Glutamatergic neuron (in vitro differentiated cells): Measurements from ENCODE around the gene ZNRF3. TPM values are rescaled to one million over a fixed set of nuclear protein-coding genes. Genes with fewer than 3 reads are reported as not detected.
A peak's percentile ranks its signal among the peaks of the same experiment; 100 is the strongest.
"Not testable (repeated sequence)": the region's sequence is repeated elsewhere in the genome, so short reads cannot be mapped to it uniquely, and the experiment has no call there.

Experiments used
- DNase-seq: peaks from one replicate; pipeline ENCODE4 v3.0.0; 2022
- H3K27ac Mint-ChIP-seq: one replicate; pipeline ENCODE4 v1.8.0; 2020; ENCODE audit warnings: mild to moderate bottlenecking, mixed read lengths, inconsistent platforms; ENCODE audit not compliant: unreplicated experiment
- H3K27me3 Mint-ChIP-seq: one replicate; pipeline ENCODE4 v1.8.0; 2020; ENCODE audit warnings: mild to moderate bottlenecking, moderate library complexity, mixed read lengths, inconsistent platforms; ENCODE audit not compliant: unreplicated experiment
- H3K36me3 Mint-ChIP-seq: one replicate; pipeline ENCODE4 v1.8.0; 2020; ENCODE audit warnings: mild to moderate bottlenecking, mixed read lengths, inconsistent platforms; ENCODE audit not compliant: unreplicated experiment
- H3K4me1 Mint-ChIP-seq: one replicate; pipeline ENCODE4 v1.8.0; 2020; ENCODE audit warnings: mild to moderate bottlenecking, low read depth, mixed read lengths, inconsistent platforms; ENCODE audit not compliant: unreplicated experiment
- H3K4me3 Mint-ChIP-seq: one replicate; pipeline ENCODE4 v1.8.0; 2020; ENCODE audit warnings: mild to moderate bottlenecking, mixed read lengths, inconsistent platforms; ENCODE audit not compliant: unreplicated experiment
- H3K9me3 Mint-ChIP-seq: one replicate; pipeline ENCODE4 v1.8.0; 2020; ENCODE audit warnings: mild to moderate bottlenecking, moderate library complexity, mixed read lengths, inconsistent platforms; ENCODE audit not compliant: unreplicated experiment
- total RNA-seq: library from RNA; stranded (reverse); fragmentation: NEBNext Ultra II Directional; extraction: Animal tissue kit (Norgen Biotek cat#: 25700); gene quantifications from one replicate; pipeline ENCODE4 v1.2.1, GENCODE V29; 2021; ENCODE audit not compliant: unreplicated experiment
- TF ChIP-seq, protein P1 (sequence below): fragments of 200-600 bp; sonication (generic); IDR thresholded peaks from one replicate; pipeline ENCODE4 v1.5.0; 2021; ENCODE audit not compliant: partially characterized antibody, unreplicated experiment

ZNRF3 gene
- total RNA-seq, 1 donor from 2014 or later, result 8.3 TPM

DNA sequence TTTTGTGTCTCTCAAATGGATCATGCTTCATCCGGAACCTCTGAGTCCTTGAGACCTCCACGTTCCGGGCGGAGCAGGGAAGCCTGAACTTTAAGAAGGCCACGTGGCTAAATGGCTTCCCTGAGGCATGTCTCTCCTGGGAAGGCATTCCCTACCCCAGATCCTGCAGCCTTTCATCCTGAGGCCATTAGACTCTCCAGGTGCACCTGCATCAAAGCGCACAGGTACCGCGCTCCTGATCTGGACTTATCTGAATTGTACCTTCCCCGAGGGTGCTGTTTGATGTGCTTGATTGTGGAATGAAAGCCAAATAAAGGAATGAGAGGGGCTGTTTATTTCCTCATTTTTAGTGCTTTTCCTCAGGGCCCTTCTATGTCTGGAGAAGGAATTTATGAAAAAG lies 155.8 kb downstream of the ZNRF3 start:
- Mint-ChIP-seq H3K27me3 (peaks cover 2% of the 10 kb centered on the region), H3K4me3 (no peak overlapping the region), H3K36me3 (no peaks in the 10 kb centered on the region), H3K27ac (no peak overlapping the region), H3K9me3 (no peaks in the 10 kb centered on the region), H3K4me1 (peaks cover 4% of the 10 kb centered on the region)
- TF ChIP-seq, protein P1, sequence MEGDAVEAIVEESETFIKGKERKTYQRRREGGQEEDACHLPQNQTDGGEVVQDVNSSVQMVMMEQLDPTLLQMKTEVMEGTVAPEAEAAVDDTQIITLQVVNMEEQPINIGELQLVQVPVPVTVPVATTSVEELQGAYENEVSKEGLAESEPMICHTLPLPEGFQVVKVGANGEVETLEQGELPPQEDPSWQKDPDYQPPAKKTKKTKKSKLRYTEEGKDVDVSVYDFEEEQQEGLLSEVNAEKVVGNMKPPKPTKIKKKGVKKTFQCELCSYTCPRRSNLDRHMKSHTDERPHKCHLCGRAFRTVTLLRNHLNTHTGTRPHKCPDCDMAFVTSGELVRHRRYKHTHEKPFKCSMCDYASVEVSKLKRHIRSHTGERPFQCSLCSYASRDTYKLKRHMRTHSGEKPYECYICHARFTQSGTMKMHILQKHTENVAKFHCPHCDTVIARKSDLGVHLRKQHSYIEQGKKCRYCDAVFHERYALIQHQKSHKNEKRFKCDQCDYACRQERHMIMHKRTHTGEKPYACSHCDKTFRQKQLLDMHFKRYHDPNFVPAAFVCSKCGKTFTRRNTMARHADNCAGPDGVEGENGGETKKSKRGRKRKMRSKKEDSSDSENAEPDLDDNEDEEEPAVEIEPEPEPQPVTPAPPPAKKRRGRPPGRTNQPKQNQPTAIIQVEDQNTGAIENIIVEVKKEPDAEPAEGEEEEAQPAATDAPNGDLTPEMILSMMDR, result no peak
- no peak for DNase-seq

DNA sequence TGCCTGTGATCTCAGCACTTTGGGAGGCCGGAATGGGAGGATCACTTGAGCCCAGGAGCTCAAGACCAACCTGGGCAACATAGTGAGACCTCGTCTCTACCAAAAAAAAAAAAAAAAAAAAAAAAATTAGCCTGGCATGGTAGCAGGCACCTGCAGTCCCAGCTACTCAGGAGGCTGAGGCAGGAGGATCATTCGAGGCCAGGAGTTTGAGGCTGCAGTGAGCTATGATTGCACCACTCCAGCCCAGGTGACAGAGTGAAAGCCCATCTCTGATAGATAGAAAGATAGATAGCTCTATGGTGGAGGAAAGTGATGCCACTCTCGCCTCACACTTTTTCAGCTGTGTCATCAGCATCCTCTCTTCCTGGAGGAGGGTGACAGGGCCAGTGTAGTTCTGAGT lies 156.3 kb downstream of the ZNRF3 start:
- not testable (repeated sequence) for H3K4me3 Mint-ChIP-seq, H3K9me3 Mint-ChIP-seq, H3K4me1 Mint-ChIP-seq, DNase-seq, H3K36me3 Mint-ChIP-seq, H3K27ac Mint-ChIP-seq, H3K27me3 Mint-ChIP-seq

DNA sequence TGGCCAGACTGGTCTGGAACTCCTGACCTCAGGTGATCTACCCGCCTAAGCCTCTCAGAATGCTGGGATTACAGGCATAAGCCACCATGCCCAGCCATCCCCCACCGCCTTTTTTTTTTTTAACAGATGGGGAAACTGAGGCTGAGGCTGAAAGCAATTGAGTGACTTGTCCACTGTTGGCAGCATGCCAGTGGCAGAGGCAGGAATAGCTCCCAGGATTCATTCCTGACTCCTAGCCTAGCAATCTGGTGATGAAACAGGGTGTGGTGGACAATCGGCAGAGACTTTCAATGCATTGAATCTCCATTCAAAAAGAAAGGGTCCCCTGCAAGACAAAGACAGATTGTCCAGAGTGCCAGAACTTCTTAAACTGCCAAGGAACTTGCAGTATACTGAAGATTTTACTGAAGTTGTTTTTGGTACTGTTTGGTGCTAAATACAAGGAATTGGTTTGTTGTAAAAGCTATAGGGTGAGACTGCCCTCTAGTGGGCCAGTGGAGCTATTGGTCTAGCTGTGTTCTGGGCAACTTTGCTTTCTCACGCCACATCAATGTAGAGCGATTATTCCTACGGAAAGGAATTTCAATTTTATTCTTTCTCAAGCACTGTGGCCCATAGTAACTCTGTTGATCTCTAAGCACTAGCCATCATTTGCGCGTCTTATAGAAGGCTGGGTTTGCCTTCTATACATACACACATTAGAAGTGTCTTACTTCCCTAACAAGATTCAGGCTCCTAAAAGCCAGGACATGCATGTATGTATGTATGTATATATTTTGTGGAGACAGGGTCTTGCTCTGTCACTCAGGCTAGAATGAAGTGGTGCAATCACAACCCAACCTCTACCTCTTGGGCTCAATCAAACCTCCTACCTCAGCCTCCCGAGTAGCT lies 157.3 kb downstream of the ZNRF3 start:
- Mint-ChIP-seq H3K9me3 (no peaks in the 10 kb centered on the region), H3K4me1 (peaks cover 4% of the 10 kb centered on the region), H3K27me3 (no peaks in the 10 kb centered on the region), H3K4me3 (no peak overlapping the region), H3K36me3 (no peaks in the 10 kb centered on the region), H3K27ac (no peak overlapping the region)
- peak; percentile 51 for DNase-seq
- TF ChIP-seq, protein P1, result peak; percentile 94

DNA sequence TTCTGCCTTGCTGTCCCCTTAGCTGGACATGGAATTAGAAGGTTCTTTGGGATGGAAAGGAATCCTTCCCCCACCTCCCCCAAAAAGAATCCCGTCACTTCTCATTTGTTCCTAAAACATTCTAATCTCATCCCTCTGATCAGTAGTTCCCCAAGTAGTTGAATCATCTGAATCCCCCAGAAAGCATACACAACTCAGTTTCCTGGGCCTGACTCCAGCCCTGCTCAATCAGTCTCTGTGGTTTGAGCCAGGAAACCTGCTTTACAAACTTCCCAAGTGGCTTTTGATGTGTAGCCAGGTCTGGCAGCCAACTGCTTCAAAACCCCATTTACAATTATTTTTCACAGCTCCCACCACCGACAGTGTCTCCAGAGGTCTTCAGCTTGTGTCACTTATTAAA lies 158.0 kb downstream of the ZNRF3 start:
- DNase-seq, result no peak
- Mint-ChIP-seq H3K36me3 (no peaks in the 10 kb centered on the region), H3K27ac (no peak overlapping the region), H3K4me3 (no peak overlapping the region), H3K4me1 (peaks cover 4% of the 10 kb centered on the region), H3K27me3 (no peaks in the 10 kb centered on the region), H3K9me3 (no peaks in the 10 kb centered on the region)
- TF ChIP-seq, protein P1, result no peak

DNA sequence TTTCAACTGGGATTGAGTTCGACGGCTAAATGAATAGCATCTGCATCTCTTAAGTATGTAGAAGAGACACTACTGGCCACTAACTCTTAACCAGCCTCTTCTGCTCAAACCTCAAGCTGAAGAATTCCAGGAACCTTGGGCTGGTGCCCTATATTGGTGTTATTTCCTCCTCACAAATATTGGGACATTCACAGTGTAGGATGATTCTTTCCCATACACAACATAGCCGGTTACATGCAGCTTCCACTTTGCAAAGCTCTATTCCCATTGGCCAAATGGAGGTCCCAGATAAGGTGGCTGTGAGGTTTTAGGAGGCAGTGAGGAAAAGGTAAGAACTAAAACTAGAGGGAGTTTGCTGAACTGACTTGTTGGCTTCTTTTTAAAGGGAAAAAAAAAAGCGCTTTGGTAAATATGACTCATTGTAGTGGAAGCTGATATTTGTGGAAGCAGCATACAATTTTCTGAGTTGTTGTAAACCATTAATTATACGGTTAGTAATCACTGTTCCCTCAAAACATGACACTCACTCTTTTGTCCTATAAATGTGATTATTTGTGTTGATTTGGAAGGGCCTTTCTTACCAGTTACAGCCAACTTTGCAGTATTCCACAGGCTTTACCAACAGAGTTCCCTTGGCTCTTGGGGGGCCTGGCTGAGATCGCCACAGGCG lies 160.7 kb downstream of the ZNRF3 start:
- TF ChIP-seq, protein P1, result no peak
- H3K9me3 Mint-ChIP-seq, result no peaks in the 10 kb centered on the region
- no peak for DNase-seq
- H3K36me3 Mint-ChIP-seq, result no peaks in the 10 kb centered on the region
- H3K27me3 Mint-ChIP-seq, result peaks cover 3% of the 10 kb centered on the region
- no peak overlapping the region for H3K27ac Mint-ChIP-seq
- no peak overlapping the region for H3K4me3 Mint-ChIP-seq
- peaks cover 4% of the 10 kb centered on the region for H3K4me1 Mint-ChIP-seq
